Stimulated activated CD4-positive, alpha-beta T cell treated with anti-CD3 and anti-CD28 coated beads, Interleukin-4, amount 100 ng/mL, for 24 hours (primary cell): ENCODE data around the gene B3GAT2.
A peak's percentile ranks its signal among the peaks of the same experiment; 100 is the strongest.

Experiments used
- DNase-seq: peaks from one replicate; pipeline ENCODE4 v3.0.0-alpha.2; 2020

The B3GAT2 gene

DNA sequence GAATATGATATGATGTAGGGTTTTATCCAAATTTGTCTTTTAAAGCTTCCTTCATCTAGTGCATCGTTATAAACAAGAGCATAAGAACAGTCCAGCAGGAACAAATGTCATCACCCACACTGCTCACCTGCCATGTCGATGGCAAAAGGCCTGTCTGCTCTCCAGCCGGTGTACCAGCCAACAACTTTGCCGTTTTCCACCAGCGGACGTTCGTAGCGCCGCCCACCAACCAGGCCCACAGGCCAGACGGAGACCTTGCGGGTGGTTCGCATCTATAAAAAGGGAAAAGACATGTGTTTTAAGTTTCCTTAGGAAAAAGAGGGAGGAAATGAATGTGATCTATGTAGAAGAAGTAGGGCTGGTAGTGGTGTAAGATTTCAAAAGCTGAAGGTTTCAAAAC is 62.9 kb downstream of the B3GAT2 start:
- DNase-seq: no peak

DNA sequence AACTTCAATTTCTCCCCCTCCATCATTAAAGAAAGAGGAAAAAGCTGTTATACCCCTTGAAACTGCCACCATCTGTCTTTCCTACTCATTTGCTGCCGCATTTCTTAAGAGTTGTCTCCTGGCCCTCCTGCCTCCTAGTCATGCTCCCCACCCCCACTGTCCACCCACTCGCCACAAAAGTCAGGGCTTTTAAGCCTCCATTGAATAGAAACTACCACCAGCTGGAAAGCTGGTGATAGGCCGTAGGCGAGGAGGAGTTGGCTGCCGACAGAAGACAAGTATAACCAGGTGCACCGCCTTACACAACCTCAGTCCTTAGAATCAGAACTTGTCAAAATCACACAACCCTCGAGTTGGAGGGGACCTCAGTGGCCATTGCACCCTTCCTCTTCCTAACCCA is 67.6 kb downstream of the B3GAT2 start:
- DNase-seq: no peak

DNA sequence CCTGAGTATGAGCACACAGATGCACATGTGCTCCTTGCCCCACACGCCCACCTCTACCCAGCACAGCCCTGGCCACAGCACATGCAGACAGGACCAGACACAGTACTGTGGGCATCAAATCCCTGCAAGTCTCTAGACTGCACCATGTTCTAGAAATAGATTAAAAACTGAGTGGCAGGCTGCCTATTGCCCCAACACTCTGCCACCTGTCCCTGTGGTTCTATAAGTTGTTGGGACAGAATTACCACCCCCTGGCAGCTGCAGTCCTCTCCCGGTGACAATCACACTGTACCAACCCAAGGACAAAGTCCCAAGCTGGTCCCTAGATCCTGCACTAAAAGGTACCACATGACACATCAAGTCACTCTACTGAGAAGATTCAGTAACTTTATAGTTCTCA is 70.2 kb downstream of the B3GAT2 start:
- DNase-seq: no peak

DNA sequence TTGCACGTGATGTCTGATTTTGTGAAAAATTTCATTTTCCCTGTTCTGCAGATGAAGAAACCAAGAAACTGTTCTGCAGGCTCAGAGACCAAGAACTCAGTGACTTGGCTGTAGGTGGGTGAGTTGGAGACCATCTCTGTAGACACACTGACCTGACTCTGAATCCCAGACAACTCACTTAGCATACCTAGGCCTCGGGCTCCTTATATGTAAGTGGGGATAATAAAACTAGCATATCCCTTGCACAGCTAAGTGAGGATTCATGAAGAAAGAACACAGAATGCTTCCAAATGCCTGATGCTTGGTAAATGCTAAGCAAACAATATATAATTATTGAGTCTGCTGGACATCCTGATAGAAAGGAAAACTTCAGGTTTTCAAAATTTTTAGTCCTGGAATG is 70.8 kb downstream of the B3GAT2 start:
- DNase-seq: no peak

DNA sequence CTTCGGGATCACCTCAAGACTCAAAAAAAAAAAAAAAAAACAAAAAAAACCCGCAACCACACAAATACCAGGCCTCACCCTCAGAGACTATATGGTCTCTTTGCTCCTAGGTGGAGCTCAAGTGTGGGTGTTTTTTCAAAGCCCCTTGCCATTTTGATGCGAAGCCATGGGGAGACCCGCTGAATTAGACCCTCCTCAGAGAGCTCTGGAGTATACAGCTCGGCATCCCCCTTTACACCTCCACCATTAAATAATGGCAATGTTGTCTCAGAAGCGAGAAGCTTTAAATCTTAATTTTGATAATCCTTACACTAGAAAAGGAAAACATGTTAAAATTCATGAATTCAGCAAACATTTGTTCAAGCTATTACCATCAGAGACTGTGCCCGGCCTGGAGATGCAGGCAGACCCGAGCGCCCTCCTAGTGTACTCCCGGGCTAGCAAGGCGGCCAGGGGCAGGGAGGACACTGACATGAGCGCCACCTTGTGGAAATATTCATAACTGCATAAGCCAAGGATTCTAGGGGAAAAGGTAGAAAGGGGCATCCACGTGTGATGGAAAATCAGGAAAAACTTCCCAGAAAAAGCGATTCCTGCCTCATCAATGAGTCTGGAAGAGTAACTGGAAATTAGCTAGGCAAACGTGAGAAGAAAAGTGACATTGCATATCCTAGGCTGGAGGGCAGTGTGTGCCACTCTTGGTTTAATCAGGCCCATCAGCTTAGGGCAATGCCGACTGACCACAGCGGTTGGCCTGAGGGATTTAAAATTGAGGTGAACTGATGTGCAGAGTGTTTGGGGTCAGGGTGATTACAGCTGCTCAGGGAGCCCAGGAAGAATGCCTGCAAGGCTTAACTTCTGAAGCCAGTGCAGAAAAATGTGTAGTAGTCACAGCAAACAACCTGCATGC is 72.5 kb downstream of the B3GAT2 start:
- peak; percentile 68 for DNase-seq

DNA sequence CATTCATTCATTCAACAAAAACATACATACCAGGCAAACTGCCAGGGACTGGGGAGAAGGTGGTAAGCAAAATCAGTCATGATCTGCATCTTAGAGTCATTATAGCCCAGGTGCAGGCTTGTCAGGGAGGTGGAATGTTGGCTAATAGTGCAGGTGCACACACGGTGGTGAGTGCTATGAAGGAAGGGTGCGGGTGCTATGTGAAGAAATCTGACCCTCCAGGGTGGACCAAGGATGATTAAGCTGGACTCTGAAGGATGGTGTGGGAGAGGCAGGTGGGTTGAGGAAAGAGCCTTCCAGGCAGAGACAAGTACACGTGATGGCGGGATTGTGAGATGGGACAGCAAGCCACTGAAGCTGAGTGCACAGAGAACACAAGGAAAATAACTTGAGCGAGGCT is 77.4 kb downstream of the B3GAT2 start:
- no peak for DNase-seq

DNA sequence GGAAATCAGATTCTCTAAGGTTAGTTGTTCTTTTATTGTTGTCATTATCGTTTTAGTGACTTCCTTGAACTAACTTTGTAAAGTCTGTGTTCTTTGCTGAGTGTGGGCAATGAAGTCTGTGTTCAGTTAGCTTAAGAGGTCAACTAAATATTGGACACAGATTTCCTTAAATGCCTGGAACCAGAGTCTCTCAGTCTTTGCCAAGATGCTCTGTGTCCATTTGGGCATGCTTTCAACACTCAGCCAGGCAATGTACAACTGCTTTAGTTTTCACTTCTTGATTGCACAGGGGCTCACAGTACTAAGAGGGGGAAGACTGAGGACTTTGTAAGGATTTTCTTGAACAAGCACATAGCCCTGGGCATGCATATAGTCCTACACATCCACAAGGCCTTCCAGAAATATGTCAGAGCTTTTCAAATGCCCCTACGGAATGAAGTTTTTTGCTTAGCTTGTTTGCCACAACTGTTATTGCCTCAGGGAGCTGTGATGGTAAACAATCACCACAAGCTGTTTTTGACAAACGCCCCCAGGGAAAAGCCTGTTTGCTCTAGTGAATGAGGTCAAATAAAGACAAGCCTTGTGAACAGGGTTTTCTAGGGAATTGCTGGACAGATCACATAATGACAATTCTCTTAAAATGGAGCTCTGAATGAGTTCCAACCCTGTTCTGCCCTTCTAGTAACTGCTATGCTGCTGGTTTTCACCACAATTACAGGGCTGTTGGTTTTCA is 82.5 kb downstream of the B3GAT2 start:
- no peak for DNase-seq

DNA sequence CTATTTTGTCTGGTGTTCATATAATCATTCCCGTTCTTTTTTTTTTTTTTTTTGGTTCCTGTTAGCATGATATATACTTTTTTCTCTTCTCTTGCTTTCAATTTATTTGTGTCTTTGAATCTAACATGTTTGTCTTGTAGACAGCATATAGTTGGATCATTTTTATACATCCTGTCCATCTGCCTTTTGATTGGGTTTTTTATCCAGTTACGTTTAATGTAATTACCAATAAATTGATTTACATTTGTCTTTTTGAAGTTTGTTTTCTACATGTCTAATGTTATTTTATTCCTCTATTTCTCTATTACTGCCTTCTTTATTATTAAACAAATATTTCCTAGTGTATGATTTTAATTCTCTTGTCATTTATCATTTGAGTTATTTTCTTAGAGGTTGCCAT is 84.4 kb downstream of the B3GAT2 start:
- DNase-seq: no peak

DNA sequence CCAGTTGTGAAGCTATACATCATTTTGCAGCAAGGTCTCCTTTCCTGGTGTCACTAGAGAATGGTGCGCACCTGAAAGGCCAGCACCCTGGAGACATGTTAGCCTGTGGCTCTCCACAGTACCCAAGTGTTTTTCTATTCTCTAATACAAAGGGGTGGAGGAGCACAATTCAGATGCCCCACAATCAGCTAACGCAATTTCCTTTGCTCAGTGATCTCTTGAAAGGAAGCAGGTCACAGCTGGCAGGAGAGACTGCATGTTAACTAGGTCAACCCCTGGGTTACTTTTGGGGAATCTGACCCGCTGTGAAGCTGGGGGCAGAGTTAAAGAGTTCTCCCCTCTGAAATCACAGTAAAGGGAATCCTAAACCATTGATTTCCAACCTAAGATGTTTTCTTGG is 92.5 kb downstream of the B3GAT2 start:
- no peak for DNase-seq

DNA sequence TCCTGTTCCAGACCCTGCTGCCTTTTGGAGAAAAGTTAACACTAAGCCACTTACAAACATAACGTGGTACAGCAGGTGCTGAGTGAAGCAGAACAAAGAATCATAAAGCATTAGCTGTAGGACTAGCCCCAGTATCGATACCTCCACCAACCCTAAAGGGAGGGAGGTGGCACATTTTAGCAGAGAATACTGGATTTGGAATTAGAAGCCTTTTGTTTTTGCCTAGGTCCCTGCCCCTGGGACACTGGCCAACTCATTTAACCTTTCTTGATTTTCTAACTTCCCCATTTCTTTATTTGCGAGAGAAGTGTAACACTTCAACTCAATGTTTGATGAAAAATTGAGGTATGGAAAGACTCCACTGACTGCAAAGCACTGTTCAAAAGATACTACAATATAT is 93.5 kb downstream of the B3GAT2 start:
- DNase-seq: no peak

DNA sequence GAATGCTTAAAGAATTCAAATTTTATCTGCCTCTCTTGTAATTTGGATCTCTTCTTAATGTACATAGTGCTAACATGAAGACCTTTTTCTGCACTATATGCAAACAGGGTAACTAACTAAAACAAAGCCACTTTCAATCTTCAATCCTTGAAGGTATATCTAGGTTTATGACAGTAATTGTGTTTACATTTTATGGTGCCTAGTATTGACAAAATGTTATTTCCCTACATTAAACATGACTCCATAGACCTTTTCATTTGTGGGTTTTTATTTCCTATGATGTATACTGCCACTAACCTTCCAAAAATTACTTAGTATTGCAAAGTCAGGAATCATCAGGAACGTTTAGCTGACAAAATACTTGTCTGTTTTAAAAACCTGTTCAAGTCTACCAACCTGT is 95.9 kb downstream of the B3GAT2 start:
- DNase-seq: no peak

DNA sequence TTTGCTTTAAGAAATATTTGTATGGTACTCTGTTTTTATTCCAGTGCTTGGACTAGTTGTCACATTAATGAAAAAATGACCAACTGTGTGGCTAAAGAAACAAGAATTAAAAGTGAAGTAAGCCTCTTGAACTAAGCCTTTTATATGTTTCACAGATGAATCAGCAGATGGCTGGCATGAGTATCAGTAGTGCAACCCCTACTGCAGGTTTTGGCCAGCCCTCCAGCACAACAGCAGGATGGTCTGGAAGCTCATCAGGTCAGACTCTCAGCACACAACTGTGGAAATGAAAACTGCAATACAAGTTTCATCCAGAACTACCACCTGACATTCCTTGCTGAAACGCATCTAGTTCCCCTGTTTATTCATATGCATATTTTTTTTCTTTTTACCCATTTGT is 96.8 kb downstream of the B3GAT2 start:
- no peak for DNase-seq

DNA sequence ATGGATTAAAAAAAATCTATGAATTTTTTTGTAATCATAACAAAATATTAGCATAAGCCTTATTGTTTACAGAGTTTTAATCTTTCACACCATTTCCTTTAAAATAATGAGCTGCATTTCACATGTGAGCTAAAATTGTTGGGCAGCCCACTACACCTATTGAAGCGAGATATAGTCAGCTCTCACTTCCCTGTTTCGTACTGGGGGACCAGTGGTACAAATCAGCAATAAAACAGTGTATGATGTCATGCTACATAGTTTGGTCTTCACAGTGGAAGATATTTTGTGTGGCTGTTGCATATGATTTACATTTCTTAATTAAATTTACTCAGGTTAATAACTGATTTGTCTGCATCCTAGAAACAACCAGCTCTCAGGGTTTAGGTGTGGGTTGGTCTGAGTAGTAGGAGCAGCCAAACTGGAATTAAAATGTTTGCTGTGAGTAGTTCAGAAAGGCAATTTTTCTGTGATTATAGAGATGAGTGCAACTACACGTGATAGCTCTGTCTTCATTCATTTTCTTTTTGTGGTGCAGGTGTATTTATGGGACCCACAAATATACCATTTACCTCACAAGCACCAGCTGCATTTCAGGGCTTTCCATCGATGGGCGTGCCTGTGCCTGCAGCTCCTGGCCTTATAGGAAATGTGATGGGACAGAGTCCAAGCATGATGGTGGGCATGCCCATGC is 99.3 kb downstream of the B3GAT2 start:
- no peak for DNase-seq

DNA sequence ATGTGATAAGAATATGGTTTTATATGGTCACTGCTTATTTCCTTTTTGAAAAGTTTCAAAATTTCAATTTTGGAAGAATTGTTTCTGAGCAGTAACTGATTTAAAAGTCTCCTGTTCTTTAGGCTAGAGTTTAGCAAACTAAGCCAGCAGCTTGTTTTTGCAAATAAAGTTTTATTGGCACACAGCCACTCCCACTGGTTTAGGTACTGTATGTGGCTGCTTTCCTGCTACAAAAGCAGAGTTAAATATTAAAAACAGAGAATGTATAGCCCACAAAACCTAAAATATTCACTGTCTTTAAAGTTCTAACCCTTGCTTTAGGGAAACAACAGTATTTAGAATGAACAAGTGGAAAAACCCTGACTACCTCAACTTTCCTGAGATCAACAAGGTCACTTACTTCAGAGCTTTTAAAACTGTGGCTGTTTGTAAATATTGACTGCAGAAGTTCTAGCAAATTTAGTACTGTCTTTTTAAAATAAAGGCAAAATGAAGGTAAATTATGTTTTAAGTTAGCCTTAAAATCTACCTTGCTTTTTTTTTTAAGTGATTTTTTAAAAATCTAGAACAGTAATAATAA is 104.1 kb downstream of the B3GAT2 start:
- no peak for DNase-seq

DNA sequence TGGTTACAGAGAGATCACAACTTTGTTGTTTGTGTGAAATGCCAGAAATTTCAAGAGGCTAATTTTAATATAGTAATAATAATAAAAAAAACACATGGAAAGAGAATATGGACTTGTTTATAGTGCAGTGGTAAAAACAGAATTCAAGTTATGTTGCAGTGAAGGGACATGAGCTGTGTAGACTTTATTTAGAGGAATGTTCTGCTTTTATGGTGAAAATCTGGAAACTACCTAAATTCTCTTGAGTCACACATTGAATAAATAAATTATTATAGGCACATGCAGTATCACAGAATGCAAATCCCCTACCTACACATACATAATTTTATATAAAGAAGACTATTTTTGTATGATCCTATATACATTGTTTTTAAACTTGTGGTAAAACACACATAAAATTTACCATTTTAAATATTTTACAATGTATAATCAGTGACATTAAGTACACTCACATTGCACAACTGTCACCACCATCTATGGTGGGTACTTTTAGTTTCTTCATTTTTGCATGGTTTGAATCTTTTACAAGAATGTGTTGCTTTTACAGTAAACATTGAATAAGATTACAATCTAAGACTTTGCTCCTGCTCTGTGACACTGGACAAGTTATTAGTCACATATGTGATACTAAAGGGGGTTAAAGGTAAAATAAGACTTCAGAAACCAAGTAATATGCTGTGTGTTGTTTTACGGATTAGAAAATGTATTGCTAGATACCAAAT is 107.4 kb downstream of the B3GAT2 start:
- no peak for DNase-seq

DNA sequence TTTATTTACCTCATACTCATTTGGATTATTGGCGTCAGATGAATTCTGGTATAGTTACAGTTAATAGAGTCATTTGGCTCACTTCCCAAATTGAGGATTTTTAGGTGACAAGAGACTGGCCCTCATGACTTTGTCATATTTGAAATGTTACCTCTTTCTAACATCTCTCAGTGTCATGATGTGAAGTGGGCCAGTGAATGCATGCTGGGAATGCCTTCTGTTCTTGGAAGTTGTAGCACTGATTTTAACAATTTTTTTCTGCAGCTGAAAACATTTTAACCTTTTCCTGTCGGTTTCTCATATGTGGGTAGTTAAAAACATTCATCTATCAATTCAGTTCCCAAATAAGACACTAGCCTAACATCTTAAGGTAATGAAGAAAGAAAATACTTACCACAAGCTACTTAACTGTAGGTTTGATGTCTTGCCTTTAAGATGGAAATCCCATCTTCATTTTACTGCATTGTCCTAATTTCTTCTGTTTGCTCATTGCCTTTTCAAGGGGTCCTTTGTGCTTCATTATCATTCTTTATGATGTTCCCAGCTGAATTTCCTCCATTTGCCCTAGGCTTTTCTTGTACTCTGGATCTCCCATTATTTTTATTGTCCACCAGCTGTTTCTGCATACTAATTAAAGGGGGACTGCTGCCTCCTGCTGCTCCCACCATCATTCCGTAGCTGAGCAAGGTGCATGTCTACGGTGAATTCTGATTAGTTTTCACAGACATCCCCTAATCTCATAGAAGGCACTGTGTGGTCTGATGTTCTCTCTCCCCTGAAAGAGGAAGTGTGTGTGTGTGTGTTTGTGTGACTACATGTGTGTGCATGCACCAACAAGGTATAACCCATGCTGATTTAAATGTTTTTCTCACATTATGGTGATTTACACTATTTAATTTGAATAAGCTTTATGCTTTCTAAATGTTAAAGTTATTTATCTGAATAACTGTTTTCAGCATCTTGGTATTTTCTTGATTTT is 109.5 kb downstream of the B3GAT2 start:
- no peak for DNase-seq

DNA sequence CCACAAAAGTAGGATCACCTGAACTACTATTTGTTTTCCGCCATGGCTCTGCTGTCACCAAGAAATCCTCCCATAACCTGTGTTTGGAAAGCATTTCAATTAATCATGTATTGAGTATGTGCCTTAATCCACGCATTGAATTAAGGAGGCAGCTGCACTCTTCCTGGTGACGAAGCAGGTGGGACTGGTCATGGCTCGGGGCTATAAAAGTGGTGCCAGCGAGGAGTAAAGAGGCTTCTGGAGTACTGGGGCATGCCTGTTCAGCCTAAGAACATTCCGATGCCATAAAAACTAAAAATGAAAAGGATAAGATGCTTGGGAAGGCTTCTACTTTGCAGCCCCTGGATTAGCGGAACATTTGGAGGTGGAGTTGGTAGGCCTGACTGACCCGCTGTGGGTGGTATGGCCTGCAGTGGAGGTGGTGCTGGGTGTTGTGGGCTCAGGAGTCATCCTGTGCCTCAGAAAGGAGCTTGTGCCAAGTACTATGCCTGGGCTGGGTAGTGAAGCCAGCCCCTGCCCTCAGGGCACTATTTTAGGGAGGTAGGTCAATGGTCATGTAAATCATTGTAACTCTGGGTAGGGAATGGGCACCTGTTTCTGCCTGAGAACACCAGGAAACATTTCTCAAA is 110.5 kb downstream of the B3GAT2 start:
- DNase-seq: no peak

DNA sequence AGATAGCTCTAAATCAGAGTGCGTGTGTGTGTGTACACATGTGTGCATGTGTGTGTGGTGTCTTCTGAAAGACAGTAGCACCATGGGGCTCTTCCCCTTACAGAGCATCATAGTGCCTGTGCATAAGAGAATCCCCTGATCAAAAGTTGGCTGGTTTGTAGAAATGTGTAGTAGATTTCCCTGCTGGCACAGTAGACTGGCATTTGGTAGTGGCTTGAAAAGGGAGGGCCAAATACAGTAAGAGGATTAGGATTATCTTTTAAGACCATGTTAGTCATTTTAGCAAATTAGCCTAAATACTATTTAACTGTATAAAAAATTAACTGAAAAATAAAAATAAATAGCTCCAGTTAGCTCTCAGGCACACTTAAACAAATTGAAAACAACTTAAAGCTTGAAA is 112.6 kb downstream of the B3GAT2 start:
- no peak for DNase-seq

DNA sequence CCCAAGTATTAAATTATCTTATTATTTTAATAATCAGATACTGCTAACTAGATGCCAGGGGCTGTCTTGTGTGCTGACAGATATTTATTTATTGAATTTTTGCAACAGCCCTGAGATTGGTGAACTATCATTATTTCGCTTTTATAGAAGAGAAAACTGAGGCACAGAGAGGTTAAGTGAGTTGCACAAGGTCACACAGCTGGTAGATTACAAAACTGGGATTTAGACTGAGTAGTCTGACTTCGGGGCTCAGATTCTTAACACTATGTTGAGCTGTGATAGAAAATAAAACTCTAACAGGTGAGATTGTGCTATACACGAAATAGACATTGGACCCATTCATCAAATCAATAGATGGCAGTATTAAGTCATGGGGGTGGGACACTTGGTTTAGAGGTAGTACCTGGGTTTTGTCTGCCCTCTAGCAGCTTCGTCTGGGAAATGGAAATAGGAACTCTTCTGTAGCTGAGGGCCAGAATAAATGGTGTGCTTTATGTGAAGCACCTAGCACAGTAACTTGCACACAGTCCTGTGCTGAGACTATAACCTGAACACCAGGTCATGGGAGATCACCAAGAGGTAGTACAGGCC is 113.4 kb downstream of the B3GAT2 start:
- no peak for DNase-seq

DNA sequence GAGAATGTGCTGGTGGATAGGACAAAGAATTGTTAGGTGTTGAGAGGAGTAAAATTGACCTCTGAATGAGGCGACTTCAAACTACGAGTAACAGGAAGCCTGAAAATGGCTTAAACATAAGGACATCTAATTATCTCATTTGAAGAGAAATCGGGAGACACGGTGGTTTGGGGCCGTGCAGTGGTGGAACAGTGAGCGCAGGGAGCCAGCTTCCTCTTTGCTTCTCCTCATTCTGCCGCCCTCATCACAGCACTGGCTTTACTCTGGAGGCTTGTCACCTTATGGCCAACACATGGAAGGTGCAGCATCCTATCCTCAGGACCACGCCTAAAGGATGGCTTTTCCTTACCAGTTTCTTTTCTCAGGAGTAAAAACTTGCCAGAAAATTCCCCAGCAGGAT is 114.3 kb downstream of the B3GAT2 start:
- DNase-seq: no peak

DNA sequence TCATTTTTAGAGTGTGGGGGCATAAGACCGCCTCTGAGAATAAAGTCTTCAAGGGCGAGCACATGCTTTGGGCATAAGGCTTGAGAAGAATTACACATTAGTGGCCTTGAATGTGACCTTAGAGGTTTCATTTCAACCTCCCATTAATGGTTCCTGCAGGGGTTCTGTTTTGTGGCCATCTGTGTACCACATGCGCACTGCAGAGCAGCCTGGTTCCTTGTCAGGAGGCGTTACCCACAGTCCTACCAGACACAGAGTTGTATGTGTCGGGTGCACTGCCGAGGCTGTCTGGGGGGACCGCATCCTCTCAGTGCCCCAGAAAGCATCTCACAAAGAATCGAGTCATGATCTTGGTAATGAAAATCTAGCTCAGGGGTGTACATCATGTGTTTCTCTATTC is 115.7 kb downstream of the B3GAT2 start:
- DNase-seq: no peak
